Activated CD8-positive, alpha-beta T cell treated with anti-CD3 and anti-CD28 coated beads for 36 hours (primary cell): ENCODE measurements around the gene HOXD3. TPM values are rescaled to one million over a fixed set of nuclear protein-coding genes. Genes with fewer than 3 reads are reported as not detected.
A peak's percentile ranks its signal among the peaks of the same experiment; 100 is the strongest.

Source experiments
- ATAC-seq: fragments of 200-7000 bp; cut with Tn5 transposase; one replicate; pipeline ENCODE4 v1.10.0; 2021; ENCODE audit warnings: mild to moderate bottlenecking, moderate library complexity
- CTCF ChIA-PET: fragments of 350-600 bp; sonication (Branson Sonifier 250); formaldehyde crosslinking; loops from one replicate; lab custom pipeline; 2021; ENCODE audit warnings: antibody characterized with exemption; lab: Charles Lee
- POLR2A ChIA-PET: fragments of 350-600 bp; sonication (Branson Sonifier 250); formaldehyde crosslinking; loops from one replicate; lab custom pipeline; 2021; ENCODE audit warnings: antibody characterized with exemption; lab: Charles Lee
- DNase-seq: peaks from one replicate; pipeline ENCODE4 v3.0.0-alpha.2; 2020
- H3K27ac Mint-ChIP-seq: one replicate; pipeline ENCODE4 v1.8.0; 2021; ENCODE audit warnings: mild to moderate bottlenecking, mixed read lengths
- H3K27me3 Mint-ChIP-seq: one replicate; pipeline ENCODE4 v1.8.0; 2021; ENCODE audit warnings: mixed read lengths
- H3K36me3 Mint-ChIP-seq: one replicate; pipeline ENCODE4 v1.8.0; 2021; ENCODE audit warnings: low read depth, mixed read lengths
- H3K4me1 Mint-ChIP-seq: one replicate; pipeline ENCODE4 v1.8.0; 2021; ENCODE audit warnings: low read depth, mixed read lengths
- H3K4me3 Mint-ChIP-seq: one replicate; pipeline ENCODE4 v1.8.0; 2021; ENCODE audit warnings: mild to moderate bottlenecking, moderate library complexity, mixed read lengths
- H3K9me3 Mint-ChIP-seq: one replicate; pipeline ENCODE4 v1.8.0; 2021; ENCODE audit warnings: mixed read lengths
- CTCF ChIP-seq: fragments of 200-600 bp; IDR thresholded peaks from one replicate; pipeline ENCODE4 v1.8.0; 2022; ENCODE audit warnings: antibody characterized with exemption, mild to moderate bottlenecking
- intact Hi-C: fragments of 100-400 bp; cut with micrococcal nuclease; formaldehyde crosslinking; loops from one replicate; pipeline ENCODE4 v1.10.0; 2022
- total RNA-seq, 2 experiments: library from RNA; stranded (reverse); gene quantifications; one replicate each; pipeline ENCODE4 v1.2.3, GENCODE V29; 2021

HOXD3 gene
- not detected for total RNA-seq

DNA sequence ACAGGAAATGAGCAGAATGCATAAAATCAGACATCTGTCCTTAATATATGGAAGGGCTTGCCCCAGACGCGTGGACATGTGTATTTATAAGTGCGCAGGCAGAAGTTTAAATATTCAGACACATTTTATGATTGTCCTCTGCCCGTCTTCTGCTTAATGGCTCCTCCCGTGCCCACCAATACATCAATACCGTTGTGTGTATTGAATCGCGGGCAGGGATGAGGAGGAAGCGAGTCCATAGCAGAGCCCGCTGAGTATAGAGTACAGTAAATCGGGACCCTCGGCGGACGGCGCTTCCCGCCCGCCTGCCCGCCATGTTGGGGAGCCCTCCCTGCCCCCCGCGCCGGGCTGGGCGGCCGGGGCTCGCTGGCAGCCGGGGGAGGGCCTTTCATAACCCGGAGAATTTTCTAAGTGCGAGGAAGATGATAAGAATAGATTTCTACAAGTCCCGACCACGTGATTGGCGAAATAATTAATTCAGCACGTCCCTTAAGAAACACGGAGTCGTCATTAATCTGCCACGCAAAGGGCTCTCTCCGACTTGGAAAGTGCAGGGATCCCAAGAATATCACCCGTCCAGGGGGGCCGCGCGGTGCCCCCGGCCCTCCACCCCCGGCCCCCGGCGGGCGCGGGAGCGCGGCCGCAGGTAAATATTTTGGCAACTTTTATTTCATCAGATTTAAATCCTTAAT, at the start of gene HOXD3:
Gene HOXD3 (plus strand): TSS at position 501 of the 692 bp plus-strand sequence. CDS start 11,808 bp downstream, outside the sequence.
- intact Hi-C loops = no loop called here
- no peaks in the 10 kb centered on the region for H3K9me3 Mint-ChIP-seq
- no peak for TF ChIP-seq CTCF
- H3K27me3 Mint-ChIP-seq = peaks cover 70% of the 10 kb centered on the region
- POLR2A ChIA-PET = interaction anchor here (0.6 kb wide), 1 partner anchor 12 kb away, joined by 3 read pairs; no protein-coding TSS in a partner anchor
- peaks cover 15% of the 10 kb centered on the region for H3K4me1 Mint-ChIP-seq
- no peaks in the 10 kb centered on the region for H3K36me3 Mint-ChIP-seq
- H3K27ac Mint-ChIP-seq = no peak within 1 kb of the TSS
- H3K4me3 Mint-ChIP-seq = peak within 1 kb of the TSS; percentile 28
- ATAC-seq (no peak), DNase-seq (no peak)
- CTCF ChIA-PET = no interaction called here

GRCh38 chr2:176107731-176108181, 49.4 kb upstream of the HOXD3 start:
- no peak for TF ChIP-seq CTCF
- intact Hi-C loops = no loop called here
- peaks cover 26% of the 10 kb centered on the region for H3K4me1 Mint-ChIP-seq
- POLR2A ChIA-PET = no interaction called here
- peaks cover 83% of the 10 kb centered on the region for H3K27me3 Mint-ChIP-seq
- H3K4me3 Mint-ChIP-seq = no peak overlapping the region
- H3K9me3 Mint-ChIP-seq = peaks cover 2% of the 10 kb centered on the region
- H3K27ac Mint-ChIP-seq = no peak overlapping the region
- peaks cover 3% of the 10 kb centered on the region for H3K36me3 Mint-ChIP-seq
- CTCF ChIA-PET = no interaction called here
- ATAC-seq = no peak
- no peak for DNase-seq

DNA sequence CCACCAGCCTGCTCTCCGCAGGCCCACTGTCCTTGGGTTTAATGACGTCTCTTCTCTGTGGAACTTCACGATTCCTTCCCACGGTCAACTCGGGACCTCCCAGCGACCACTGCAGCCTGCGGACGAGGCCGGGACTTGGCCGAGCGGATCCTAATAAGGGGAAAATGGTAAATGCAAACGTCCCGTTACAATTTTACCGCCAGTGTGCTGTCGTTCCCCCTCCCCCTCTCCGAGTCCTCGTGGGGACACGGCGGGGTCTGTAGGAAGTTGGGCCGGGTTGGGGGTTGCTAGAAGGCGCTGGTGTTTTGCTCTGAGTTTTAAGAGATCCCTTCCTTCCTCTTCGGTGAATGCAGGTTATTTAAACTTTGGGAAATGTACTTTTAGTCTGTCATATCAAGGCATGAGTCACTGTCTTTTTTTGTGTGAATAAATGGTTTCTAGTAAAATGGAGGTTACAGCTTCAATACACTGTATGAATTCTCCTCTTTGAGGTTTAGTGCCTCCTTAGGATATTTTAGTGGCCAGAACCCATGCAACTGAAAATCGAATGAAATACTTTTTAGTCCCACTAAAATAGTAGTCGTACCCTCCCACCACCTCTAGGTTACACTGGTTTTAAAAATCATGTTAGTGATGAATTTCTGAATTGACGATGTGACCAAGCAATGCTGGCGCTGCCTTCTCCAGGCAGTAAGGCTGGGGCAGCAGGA, 47.8 kb upstream of the HOXD3 start:
- ATAC-seq (no peak), DNase-seq (no peak)
- Mint-ChIP-seq H3K27ac (no peak overlapping the region), H3K4me3 (no peak overlapping the region), H3K36me3 (peaks cover 3% of the 10 kb centered on the region), H3K27me3 (peaks cover 86% of the 10 kb centered on the region), H3K4me1 (peaks cover 22% of the 10 kb centered on the region), H3K9me3 (peaks cover 2% of the 10 kb centered on the region)
- ChIA-PET POLR2A (no interaction called here), CTCF (interaction anchor here (0.6 to 2.9 kb wide), 5 partner anchors 12 to 445 kb away, joined by 3 to 28 read pairs (median 6); no protein-coding TSS in a partner anchor)
- intact Hi-C loops = no loop called here
- no peak for TF ChIP-seq CTCF

DNA sequence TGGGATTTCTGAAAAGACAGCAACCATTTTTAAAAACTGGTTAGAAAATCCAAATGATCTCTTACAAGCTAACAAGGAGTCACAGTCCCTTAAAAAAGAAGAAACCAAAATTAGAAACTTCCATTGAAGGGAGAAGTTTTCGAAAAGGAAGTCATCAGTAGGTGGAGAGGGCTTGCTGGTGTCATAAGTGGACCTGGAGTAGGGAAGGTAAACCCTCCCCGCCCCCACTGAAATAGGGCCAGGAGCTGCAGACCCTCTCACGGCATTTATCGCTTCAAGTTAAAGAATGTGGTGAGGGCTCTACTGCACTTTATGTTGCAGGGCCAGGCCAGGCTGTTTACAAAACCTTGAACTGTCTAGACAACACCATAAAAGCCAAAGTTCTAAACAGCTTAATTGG, 47.2 kb upstream of the HOXD3 start:
- DNase-seq (no peak), ATAC-seq (no peak)
- intact Hi-C loops = no loop called here
- no peak for TF ChIP-seq CTCF
- Mint-ChIP-seq H3K4me1 (peaks cover 19% of the 10 kb centered on the region), H3K27ac (no peak overlapping the region), H3K9me3 (peaks cover 2% of the 10 kb centered on the region), H3K27me3 (peaks cover 86% of the 10 kb centered on the region), H3K4me3 (no peak overlapping the region), H3K36me3 (peaks cover 3% of the 10 kb centered on the region)
- POLR2A ChIA-PET = no interaction called here
- CTCF ChIA-PET = interaction anchor here (1.0 to 2.9 kb wide), 13 partner anchors 8 to 444 kb away, joined by 3 to 28 read pairs (median 6); no protein-coding TSS in a partner anchor
